AG04449 (cell line): ENCODE data around the gene RRAD.
A peak's percentile ranks its signal among the peaks of the same experiment; 100 is the strongest.

Experiments
- CTCF ChIA-PET: fragments of 350-600 bp; formaldehyde crosslinking; extraction: SDS; loops from one replicate; lab custom pipeline; 2021; ENCODE audit warnings: antibody characterized with exemption; lab: Yijun Ruan, JAX
- POLR2A ChIA-PET: fragments of 400-600, 350-600 bp; formaldehyde crosslinking; extraction: SDS; loops from one replicate; lab custom pipeline; 2020; ENCODE audit warnings: antibody characterized with exemption, inconsistent platforms; lab: Yijun Ruan, JAX
- DNase-seq: peaks from one replicate; pipeline ENCODE4 v3.0.0-alpha.2; 2010; ENCODE audit warnings: low read depth, low spot score
- H3K4me3 ChIP-seq: 2 replicates; pipeline ENCODE4 v1.5.1; 2011; ENCODE audit warnings: low read depth, mild to moderate bottlenecking, control low read depth, low read length
- TF ChIP-seq, protein P1 (sequence below): IDR thresholded peaks from one replicate; pipeline ENCODE4 v1.5.1; 2011; ENCODE audit warnings: mild to moderate bottlenecking, moderate library complexity, low read length, control low read depth, inconsistent platforms; ENCODE audit not compliant: insufficient read depth; ENCODE audit errors: missing control alignments

The RRAD gene

DNA sequence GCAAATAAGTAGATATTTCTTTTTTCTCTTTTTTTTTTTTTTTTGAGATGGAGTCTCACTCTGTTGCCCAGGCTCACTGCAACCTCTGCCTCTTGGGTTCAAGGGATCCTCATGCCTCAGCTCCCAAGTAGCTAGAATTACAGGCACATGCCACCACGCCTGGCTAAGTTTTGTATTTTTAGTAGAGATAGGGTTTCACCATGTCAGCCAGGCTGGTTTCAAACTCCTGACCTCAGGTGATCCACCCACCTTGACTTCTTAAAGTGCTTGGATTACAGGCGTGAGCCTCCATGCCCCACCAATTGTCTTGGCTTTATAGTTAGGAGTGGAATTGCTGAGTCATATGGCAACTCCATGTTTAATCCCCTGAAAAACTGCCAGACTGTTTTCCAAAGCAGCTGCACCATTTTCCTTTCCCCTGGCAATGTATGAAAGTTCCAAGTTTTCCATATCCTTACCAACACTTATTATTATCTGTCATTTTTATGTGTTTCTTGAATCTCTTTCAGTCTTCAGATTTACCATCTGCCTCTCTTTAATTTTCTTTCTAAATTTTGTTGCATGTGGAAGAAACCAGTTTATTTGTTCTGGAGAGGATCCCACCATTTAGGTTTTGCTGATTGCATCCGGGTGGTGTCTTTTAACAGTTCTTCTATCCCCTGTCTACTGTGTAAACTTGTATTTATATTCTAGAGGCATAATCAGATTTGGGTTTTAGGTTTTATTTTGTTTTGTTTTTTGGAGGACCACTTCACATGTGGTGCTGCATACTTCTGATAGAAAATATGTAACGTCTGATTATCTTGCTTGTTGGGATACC is 25.8 kb upstream of the RRAD start:
- CTCF ChIA-PET, result interaction anchor here (0.7 to 6.6 kb wide), 8 partner anchors 8 to 717 kb away, joined by 3 to 90 read pairs (median 5); partner anchors contain the start of gene EXOC3L1
- TF ChIP-seq, protein P1, sequence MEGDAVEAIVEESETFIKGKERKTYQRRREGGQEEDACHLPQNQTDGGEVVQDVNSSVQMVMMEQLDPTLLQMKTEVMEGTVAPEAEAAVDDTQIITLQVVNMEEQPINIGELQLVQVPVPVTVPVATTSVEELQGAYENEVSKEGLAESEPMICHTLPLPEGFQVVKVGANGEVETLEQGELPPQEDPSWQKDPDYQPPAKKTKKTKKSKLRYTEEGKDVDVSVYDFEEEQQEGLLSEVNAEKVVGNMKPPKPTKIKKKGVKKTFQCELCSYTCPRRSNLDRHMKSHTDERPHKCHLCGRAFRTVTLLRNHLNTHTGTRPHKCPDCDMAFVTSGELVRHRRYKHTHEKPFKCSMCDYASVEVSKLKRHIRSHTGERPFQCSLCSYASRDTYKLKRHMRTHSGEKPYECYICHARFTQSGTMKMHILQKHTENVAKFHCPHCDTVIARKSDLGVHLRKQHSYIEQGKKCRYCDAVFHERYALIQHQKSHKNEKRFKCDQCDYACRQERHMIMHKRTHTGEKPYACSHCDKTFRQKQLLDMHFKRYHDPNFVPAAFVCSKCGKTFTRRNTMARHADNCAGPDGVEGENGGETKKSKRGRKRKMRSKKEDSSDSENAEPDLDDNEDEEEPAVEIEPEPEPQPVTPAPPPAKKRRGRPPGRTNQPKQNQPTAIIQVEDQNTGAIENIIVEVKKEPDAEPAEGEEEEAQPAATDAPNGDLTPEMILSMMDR, result no peak
- H3K4me3 ChIP-seq, result no peak overlapping the region
- no peak for DNase-seq
- POLR2A ChIA-PET, result no interaction called here

DNA sequence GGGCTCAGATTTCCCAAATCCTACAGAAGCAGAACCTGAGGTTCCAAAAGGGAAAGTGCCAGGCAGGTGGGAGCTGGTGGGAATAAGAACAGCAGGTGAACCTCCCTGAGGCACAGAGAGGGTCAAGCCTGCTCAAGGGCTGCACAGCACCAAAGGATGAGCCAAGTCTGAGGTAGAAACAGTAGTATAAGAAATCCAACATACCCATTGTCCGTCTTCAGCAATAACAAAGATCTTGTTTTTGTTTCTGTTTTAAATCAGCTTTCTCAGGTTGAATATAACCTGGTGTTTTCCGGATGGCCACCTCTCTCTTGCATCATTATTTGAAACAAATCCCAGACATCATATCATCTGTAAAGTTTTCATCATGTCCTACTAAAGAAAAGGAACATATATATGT is 25.1 kb upstream of the RRAD start:
- DNase-seq, result no peak
- ChIA-PET CTCF (interaction anchor here (0.7 to 6.6 kb wide), 8 partner anchors 11 to 718 kb away, joined by 3 to 90 read pairs (median 4); partner anchors contain the start of genes CES3 and EXOC3L1), POLR2A (no interaction called here)
- H3K4me3 ChIP-seq, result no peak overlapping the region
- TF ChIP-seq, protein P1, result no peak

DNA sequence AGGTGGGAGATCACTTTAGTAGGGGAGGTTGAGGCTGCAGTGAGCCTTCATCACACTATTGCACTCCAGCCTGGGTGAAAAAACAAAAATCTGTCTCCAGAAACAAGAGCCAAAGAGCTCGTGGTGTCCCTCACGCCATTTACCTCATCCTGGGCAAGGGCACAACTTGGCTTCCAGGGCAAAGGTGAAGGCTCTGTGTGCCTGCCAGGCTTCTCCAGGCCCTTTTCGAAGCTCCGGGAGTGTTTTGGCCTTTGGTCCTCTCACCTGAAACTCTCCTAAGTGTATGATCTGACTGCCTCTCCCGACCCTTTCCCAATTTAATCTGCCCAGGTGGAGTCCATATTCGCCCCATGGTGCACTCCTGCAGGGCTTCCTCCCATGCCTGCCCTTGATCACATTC is 24.1 kb upstream of the RRAD start:
- ChIA-PET POLR2A (no interaction called here), CTCF (interaction anchor here (1.4 to 6.6 kb wide), 6 partner anchors 10 to 238 kb away, joined by 3 to 90 read pairs (median 8); partner anchors contain the start of genes CES3 and EXOC3L1)
- TF ChIP-seq, protein P1, result no peak
- DNase-seq, result no peak
- H3K4me3 ChIP-seq, result no peak overlapping the region

DNA sequence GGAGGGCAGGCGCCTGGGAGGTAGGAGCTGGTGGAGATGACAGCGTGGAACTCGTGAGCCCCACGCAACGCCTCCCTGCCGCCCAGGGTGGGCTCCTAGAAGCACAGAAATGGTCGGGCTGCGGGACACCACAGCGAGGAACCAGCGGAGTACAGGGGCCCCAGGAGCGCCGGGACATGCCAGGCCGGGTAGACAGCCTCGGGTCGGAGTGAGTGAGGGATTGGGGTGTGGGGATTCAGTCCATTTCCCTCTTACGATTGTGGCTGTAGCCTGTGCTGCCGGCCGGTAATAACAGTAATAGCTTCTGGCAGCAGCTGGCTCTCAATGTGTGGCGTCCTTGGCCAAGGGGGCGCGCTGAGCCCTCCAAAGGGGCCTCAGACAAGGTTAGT is 23.5 kb upstream of the RRAD start:
- TF ChIP-seq, protein P1, result no peak
- ChIA-PET POLR2A (no interaction called here), CTCF (interaction anchor here (1.6 to 6.6 kb wide), 3 partner anchors 10 to 239 kb away, joined by 8 to 90 read pairs (median 11); partner anchors contain the start of gene EXOC3L1)
- H3K4me3 ChIP-seq, result peak overlapping the region; percentile 12; the same call in 1 of the 2 replicates
- DNase-seq, result no peak

DNA sequence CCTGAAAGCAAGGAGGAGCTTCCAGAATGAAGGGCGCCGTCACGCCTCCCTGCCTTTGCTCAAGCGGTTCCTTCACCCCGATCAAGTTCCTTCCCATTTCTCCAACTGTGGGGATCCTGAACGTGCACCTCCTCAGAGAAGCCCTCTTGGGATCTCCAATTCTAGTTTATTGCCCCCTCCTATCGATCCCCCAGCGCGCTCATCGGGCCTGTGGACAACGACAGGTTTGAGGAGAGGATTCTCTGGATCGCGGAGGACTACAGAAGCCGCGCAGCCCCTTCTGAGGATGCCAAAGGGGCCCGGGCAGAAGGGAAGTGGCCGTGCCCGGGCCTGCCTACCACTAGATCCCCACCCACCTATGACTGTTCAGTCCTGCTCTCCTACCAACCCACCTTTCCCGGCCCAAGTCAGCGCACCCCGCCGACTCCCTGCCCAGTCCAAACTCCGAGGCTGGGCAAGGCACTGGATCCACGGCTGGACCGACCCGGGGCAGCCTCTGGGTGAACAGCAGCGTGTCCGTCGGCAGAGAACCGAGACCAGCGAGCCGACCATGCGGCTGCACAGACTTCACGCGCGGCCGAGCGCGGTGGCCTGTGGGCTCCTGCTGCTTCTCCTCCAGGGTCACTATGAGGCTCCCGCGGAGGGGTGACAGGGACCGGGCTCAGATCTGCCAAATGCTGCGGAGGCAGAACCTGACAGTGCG is 22.9 kb upstream of the RRAD start:
- DNase-seq, result no peak
- peak overlapping the region; percentile 58 for H3K4me3 ChIP-seq
- TF ChIP-seq, protein P1, result no peak
- ChIA-PET CTCF (interaction anchor here (0.7 to 9.1 kb wide), 8 partner anchors 10 to 285 kb away, joined by 3 to 100 read pairs (median 6); partner anchors contain the start of genes B3GNT9 and EXOC3L1), POLR2A (no interaction called here)
